ENCODE measurements around the gene FAM219A. TPM values are rescaled to one million over a fixed set of nuclear protein-coding genes. Genes with fewer than 3 reads are reported as not detected.

Gene FAM219A
- total RNA-seq, 6 experiments from 2014 or later = 21.6 to 23.6 (median 22.6) TPM

DNA sequence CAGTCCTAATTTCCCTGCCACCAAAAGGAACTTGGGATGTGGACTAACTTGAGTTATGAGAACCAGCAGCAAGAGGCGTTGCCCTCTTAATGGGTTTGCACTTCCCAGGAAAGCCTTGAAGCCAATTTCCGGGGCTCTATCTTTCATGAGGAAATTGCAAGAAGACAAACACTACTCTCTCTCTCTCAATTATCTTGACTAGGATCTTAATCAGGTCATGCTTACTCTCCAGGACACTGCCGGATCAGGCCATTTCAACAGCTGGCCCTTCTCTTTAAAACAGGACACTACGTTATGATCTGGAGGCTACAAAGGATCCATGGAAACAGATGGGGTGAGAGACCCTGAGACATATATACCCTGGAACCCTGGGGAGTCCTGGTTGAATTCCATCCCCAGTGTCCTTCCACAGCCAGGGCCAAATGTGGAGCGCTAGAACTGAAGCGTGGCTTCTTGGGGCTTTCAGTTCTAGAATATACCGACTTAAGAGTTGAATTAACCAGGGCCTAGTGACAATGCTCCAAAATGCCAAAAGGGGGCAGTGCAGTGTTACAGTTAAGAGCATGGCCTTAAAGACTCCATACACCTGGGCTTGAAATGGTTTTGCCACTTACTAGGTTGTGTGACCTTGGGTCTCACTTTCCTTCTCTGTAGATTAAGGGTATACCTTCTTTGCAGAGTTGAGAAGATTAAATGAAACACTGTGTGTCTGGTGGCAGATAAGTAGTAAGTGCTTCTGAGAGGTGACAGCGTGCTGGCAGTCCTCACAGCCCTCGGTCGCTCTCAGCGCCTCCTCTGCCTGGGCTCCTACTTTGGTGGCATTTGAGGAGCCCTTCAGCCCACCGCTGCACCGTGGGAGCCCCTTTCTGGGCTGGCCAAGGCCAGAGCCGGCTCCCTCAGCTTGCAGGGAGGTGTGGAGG lies 21.1 kb downstream of the FAM219A start:
- peak; percentile 36 for DNase-seq
- Mint-ChIP-seq H3K4me1 (ENCODE audit: low read depth) (peaks cover 6% of the 10 kb centered on the region), H3K9me3 (no peaks in the 10 kb centered on the region), H3K27me3 (ENCODE audit: insufficient read depth) (no peaks in the 10 kb centered on the region; the same call in 1 of the 2 replicates), H3K36me3 (ENCODE audit: low read depth) (0 out of 2 replicates have a peak, but pooled peaks cover 5% of the 10 kb centered on the region), H3K4me3 (no peak overlapping the region), H3K27ac (no peak overlapping the region)
- TF ChIP-seq, protein P1, sequence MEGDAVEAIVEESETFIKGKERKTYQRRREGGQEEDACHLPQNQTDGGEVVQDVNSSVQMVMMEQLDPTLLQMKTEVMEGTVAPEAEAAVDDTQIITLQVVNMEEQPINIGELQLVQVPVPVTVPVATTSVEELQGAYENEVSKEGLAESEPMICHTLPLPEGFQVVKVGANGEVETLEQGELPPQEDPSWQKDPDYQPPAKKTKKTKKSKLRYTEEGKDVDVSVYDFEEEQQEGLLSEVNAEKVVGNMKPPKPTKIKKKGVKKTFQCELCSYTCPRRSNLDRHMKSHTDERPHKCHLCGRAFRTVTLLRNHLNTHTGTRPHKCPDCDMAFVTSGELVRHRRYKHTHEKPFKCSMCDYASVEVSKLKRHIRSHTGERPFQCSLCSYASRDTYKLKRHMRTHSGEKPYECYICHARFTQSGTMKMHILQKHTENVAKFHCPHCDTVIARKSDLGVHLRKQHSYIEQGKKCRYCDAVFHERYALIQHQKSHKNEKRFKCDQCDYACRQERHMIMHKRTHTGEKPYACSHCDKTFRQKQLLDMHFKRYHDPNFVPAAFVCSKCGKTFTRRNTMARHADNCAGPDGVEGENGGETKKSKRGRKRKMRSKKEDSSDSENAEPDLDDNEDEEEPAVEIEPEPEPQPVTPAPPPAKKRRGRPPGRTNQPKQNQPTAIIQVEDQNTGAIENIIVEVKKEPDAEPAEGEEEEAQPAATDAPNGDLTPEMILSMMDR (IDR thresholded peaks at IDR 0.05) = peak; percentile 84

- Mint-ChIP-seq H3K27me3 (ENCODE audit: insufficient read depth) (no peaks in the 10 kb centered on the region; the same call in 1 of the 2 replicates), H3K9me3 (no peaks in the 10 kb centered on the region), H3K4me1 (ENCODE audit: low read depth) (peaks cover 8% of the 10 kb centered on the region), H3K4me3 (no peak overlapping the region), H3K36me3 (ENCODE audit: low read depth) (no peaks in the 10 kb centered on the region), H3K27ac (no peak overlapping the region)
- no peak for DNase-seq
- TF ChIP-seq, protein P1 (IDR thresholded peaks at IDR 0.05) = no peak
Measured at GRCh38 chr9:34431667-34432066, 26.7 kb downstream of the FAM219A start.

DNA sequence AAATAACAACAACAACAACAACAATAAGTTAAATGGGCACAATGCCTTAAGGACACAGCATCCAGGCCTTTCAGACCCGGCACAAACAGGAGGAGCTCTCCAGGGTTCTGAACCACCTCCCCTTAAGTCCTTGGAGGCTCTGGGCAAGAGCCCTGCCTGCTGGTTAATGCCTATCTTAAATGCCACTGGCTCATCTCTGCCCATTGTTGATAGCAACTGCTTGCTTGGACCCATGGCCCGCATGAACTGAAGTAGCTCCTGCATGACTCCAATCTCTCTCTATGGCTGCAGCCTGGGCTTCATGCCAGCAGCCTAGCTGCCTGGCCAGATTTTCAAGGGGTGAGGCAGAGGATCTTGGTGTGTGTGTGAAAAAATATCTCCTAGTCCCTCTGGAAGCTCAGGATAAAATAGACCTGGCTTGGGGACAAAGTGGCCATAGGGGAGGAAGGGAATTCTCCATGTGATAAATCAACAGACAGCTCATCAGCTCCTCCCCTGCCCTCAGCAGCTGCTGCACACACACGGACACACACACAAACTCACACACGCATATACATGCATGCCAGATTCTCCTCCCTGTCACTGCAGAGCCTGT lies 27.4 kb downstream of the FAM219A start:
- TF ChIP-seq, protein P1 (IDR thresholded peaks at IDR 0.05) = no peak
- Mint-ChIP-seq H3K4me1 (ENCODE audit: low read depth) (peaks cover 8% of the 10 kb centered on the region), H3K27me3 (ENCODE audit: insufficient read depth) (no peaks in the 10 kb centered on the region; the same call in 1 of the 2 replicates), H3K36me3 (ENCODE audit: low read depth) (no peaks in the 10 kb centered on the region), H3K27ac (no peak overlapping the region), H3K9me3 (no peaks in the 10 kb centered on the region), H3K4me3 (no peak overlapping the region)
- peak; percentile 91 for DNase-seq

GRCh38 chr9:34428325-34428958 lies 29.9 kb downstream of the FAM219A start:
- no peak overlapping the region for H3K27ac Mint-ChIP-seq
- no peaks in the 10 kb centered on the region; the same call in 1 of the 2 replicates for H3K27me3 Mint-ChIP-seq (ENCODE audit: insufficient read depth)
- no peaks in the 10 kb centered on the region for H3K9me3 Mint-ChIP-seq
- no peak for DNase-seq
- H3K4me3 Mint-ChIP-seq = no peak overlapping the region
- TF ChIP-seq, protein P1 (IDR thresholded peaks at IDR 0.05) = no peak
- peaks cover 8% of the 10 kb centered on the region for H3K4me1 Mint-ChIP-seq (ENCODE audit: low read depth)
- H3K36me3 Mint-ChIP-seq (ENCODE audit: low read depth) = no peaks in the 10 kb centered on the region

- no peak overlapping the region for H3K4me3 Mint-ChIP-seq
- no peaks in the 10 kb centered on the region; the same call in 1 of the 2 replicates for H3K27me3 Mint-ChIP-seq (ENCODE audit: insufficient read depth)
- H3K9me3 Mint-ChIP-seq = no peaks in the 10 kb centered on the region
- H3K27ac Mint-ChIP-seq = no peak overlapping the region
- H3K36me3 Mint-ChIP-seq (ENCODE audit: low read depth) = no peaks in the 10 kb centered on the region
- no peak for DNase-seq
- H3K4me1 Mint-ChIP-seq (ENCODE audit: low read depth) = peaks cover 8% of the 10 kb centered on the region
- TF ChIP-seq, protein P1 (IDR thresholded peaks at IDR 0.05) = no peak
Measured at GRCh38 chr9:34426347-34427074, 31.9 kb downstream of the FAM219A start.
